Mammary epithelial cell (primary cell): ENCODE measurements around the gene LRMDA.

Source experiments
- CTCF ChIP-seq, 2 donors: IDR thresholded peaks in 1 of 2; conservative IDR thresholded peaks in 1 of 2; 2 replicates each; pipeline ENCODE4 v1.5.1; 2011 to 2012; ENCODE audit warnings: inconsistent platforms in 2 of 2, low read length in 2 of 2, mild to moderate bottlenecking in 2 of 2, control low read depth in 1 of 2, low read depth in 1 of 2; ENCODE audit not compliant: insufficient read depth in 1 of 2; ENCODE audit errors: extremely low read depth in 1 of 2
- EZH2 ChIP-seq: IDR thresholded peaks from 2 replicates; pipeline ENCODE4 v1.6.1; 2012; ENCODE audit warnings: low read length, inconsistent platforms, borderline replicate concordance

- TF ChIP-seq CTCF (conservative IDR thresholded peaks at IDR 0.05 in 1 of 2, IDR thresholded peaks at IDR 0.05 in 1 of 2; ENCODE audit: extremely low read depth in 1 of 2, insufficient read depth in 1 of 2, low read depth in 1 of 2, low read length in 2 of 2) (no peak), EZH2 (no peak)
These were observed 618.8 kb downstream of the LRMDA start for GRCh38 chr10:76050291-76050625.
